Fibroblast of lung (primary cell): ENCODE measurements around the gene IL13RA1. TPM values are rescaled to one million over a fixed set of nuclear protein-coding genes. Genes with fewer than 3 reads are reported as not detected.

Source experiments
- DNase-seq, 2 donors: peaks; one replicate each; pipeline versions ENCODE4 v3.0.0 to v3.0.0-alpha.2; 2010; ENCODE audit warnings: low read depth in 2 of 2
- H2AFZ ChIP-seq: 2 replicates; pipeline ENCODE4 v1.5.1; 2012; ENCODE audit warnings: low read length, control low read depth, inconsistent platforms
- H3K27ac ChIP-seq: 2 replicates; pipeline ENCODE4 v1.5.1; 2011; ENCODE audit warnings: low read length, control low read depth; ENCODE audit not compliant: insufficient read depth
- H3K27me3 ChIP-seq: 2 replicates; pipeline ENCODE4 v1.5.1; 2011; ENCODE audit warnings: mild to moderate bottlenecking, low read length; ENCODE audit not compliant: control insufficient read depth, insufficient read depth
- H3K36me3 ChIP-seq: 2 replicates; pipeline ENCODE4 v1.5.1; 2011; ENCODE audit warnings: low read length; ENCODE audit not compliant: control insufficient read depth, insufficient read depth
- H3K4me1 ChIP-seq: 2 replicates; pipeline ENCODE4 v1.5.1; 2011; ENCODE audit warnings: low read length; ENCODE audit not compliant: control insufficient read depth, insufficient read depth; ENCODE audit errors: extremely low read depth
- H3K4me2 ChIP-seq: 2 replicates; pipeline ENCODE4 v1.5.1; 2011; ENCODE audit warnings: low read length, control low read depth; ENCODE audit not compliant: insufficient read depth; ENCODE audit errors: extremely low read depth
- H3K4me3 ChIP-seq, 4 experiments: fragments of 200-600 bp in 1 of 4; sonication (generic) in 1 of 4; replicated peaks in 1 of 4; 2 replicates each; pipeline ENCODE4 v1.5.1; 2011 to 2016; ENCODE audit warnings: low read length in 4 of 4, low read depth in 3 of 4, mild to moderate bottlenecking in 3 of 4, control low read depth in 2 of 4, inconsistent platforms in 1 of 4, mixed read lengths in 1 of 4; ENCODE audit not compliant: insufficient read depth in 1 of 4; ENCODE audit errors: control extremely low read depth in 1 of 4
- H3K79me2 ChIP-seq: 2 replicates; pipeline ENCODE4 v1.5.1; 2012; ENCODE audit warnings: mild to moderate bottlenecking, low read length, inconsistent platforms; ENCODE audit not compliant: control insufficient read depth, insufficient read depth
- H3K9ac ChIP-seq: 2 replicates; pipeline ENCODE4 v1.5.1; 2011; ENCODE audit warnings: mild to moderate bottlenecking, low read length, control low read depth; ENCODE audit not compliant: insufficient read depth
- H3K9me3 ChIP-seq: 2 replicates; pipeline ENCODE4 v1.5.1; 2012; ENCODE audit warnings: low read depth, low read length; ENCODE audit not compliant: control insufficient read depth, insufficient read depth
- H4K20me1 ChIP-seq: 2 replicates; pipeline ENCODE4 v1.5.1; 2011; ENCODE audit warnings: low read length; ENCODE audit not compliant: control insufficient read depth, insufficient read depth; ENCODE audit errors: extremely low read depth
- EZH2 ChIP-seq: IDR thresholded peaks from 2 replicates; pipeline ENCODE4 v1.5.1; 2012; ENCODE audit warnings: low read length, control low read depth, mild to moderate bottlenecking; ENCODE audit errors: missing control alignments
- polyA plus RNA-seq, 2 donors: library from polyadenylated mRNA; depleted of rRNA in 1 of 2; stranded (reverse) in 1 of 2; unstranded in 1 of 2; fragments of >200 nt; gene quantifications; 2 replicates each; pipeline ENCODE4 v1.2.1, GENCODE V29; 2011 to 2012; ENCODE audit warnings: missing spikeins in 1 of 2
- total RNA-seq: library from RNA; depleted of rRNA; stranded (reverse); fragments of >200 nt; gene quantifications from 2 replicates; pipeline ENCODE4 v1.2.1, GENCODE V29; 2014
- TF ChIP-seq, protein P1 (sequence below), 2 donors: IDR thresholded peaks in 1 of 2; conservative IDR thresholded peaks in 1 of 2; 1 replicate in 1 of 2; 2 replicates in 1 of 2; pipeline ENCODE4 v1.5.1; 2011 to 2012; ENCODE audit warnings: low read length in 2 of 2, control low read depth in 1 of 2, inconsistent platforms in 1 of 2, low read depth in 1 of 2, mild to moderate bottlenecking in 1 of 2

IL13RA1 gene
- total and polyA plus RNA-seq, 2 donors (not counting 1 experiment from before 2014, with no cell fraction given) = 67.4 to 104 TPM

GRCh38 chrX:118726396-118726795 is 1.0 kb upstream of the IL13RA1 start:
- Histone ChIP-seq H3K27me3 (no peaks in the 10 kb centered on the region), H3K4me3 (no peak overlapping the region), H3K36me3 (no peaks in the 10 kb centered on the region), H3K9ac (no peak overlapping the region), H4K20me1 (no peaks in the 10 kb centered on the region), H2AFZ (no peak overlapping the region), H3K4me2 (peak overlapping the region; percentile 8), H3K4me1 (peaks cover 13% of the 10 kb centered on the region), H3K27ac (no peak overlapping the region), H3K79me2 (peaks cover 6% of the 10 kb centered on the region), H3K9me3 (no peaks in the 10 kb centered on the region)
- no peak for TF ChIP-seq EZH2
- TF ChIP-seq, protein P1, sequence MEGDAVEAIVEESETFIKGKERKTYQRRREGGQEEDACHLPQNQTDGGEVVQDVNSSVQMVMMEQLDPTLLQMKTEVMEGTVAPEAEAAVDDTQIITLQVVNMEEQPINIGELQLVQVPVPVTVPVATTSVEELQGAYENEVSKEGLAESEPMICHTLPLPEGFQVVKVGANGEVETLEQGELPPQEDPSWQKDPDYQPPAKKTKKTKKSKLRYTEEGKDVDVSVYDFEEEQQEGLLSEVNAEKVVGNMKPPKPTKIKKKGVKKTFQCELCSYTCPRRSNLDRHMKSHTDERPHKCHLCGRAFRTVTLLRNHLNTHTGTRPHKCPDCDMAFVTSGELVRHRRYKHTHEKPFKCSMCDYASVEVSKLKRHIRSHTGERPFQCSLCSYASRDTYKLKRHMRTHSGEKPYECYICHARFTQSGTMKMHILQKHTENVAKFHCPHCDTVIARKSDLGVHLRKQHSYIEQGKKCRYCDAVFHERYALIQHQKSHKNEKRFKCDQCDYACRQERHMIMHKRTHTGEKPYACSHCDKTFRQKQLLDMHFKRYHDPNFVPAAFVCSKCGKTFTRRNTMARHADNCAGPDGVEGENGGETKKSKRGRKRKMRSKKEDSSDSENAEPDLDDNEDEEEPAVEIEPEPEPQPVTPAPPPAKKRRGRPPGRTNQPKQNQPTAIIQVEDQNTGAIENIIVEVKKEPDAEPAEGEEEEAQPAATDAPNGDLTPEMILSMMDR (conservative IDR thresholded peaks at IDR 0.05 in 1 of 2, IDR thresholded peaks at IDR 0.05 in 1 of 2; ENCODE audit: low read depth in 1 of 2, low read length in 2 of 2) = no peak
- no peak for DNase-seq

GRCh38 chrX:118727686-118728339 is 407 bp downstream of the IL13RA1 start:
- H4K20me1 ChIP-seq = no peaks in the 10 kb centered on the region
- no peaks in the 10 kb centered on the region for H3K9me3 ChIP-seq
- no peaks in the 10 kb centered on the region for H3K27me3 ChIP-seq
- peak overlapping the region; percentile 74 for H3K9ac ChIP-seq
- H3K36me3 ChIP-seq = no peaks in the 10 kb centered on the region
- peak overlapping the region; percentile 78 for H3K4me2 ChIP-seq
- peaks cover 13% of the 10 kb centered on the region for H3K4me1 ChIP-seq
- peak; percentile 21 to 36 for DNase-seq
- TF ChIP-seq, protein P1 (conservative IDR thresholded peaks at IDR 0.05 in 1 of 2, IDR thresholded peaks at IDR 0.05 in 1 of 2; ENCODE audit: low read depth in 1 of 2, low read length in 2 of 2) = no peak
- no peak for TF ChIP-seq EZH2
- H3K4me3 ChIP-seq = peak overlapping the region; percentile 37 to 69 (median 63)
- no peak overlapping the region for H2AFZ ChIP-seq
- H3K79me2 ChIP-seq = peaks cover 6% of the 10 kb centered on the region
- peak overlapping the region; percentile 80 for H3K27ac ChIP-seq

DNA sequence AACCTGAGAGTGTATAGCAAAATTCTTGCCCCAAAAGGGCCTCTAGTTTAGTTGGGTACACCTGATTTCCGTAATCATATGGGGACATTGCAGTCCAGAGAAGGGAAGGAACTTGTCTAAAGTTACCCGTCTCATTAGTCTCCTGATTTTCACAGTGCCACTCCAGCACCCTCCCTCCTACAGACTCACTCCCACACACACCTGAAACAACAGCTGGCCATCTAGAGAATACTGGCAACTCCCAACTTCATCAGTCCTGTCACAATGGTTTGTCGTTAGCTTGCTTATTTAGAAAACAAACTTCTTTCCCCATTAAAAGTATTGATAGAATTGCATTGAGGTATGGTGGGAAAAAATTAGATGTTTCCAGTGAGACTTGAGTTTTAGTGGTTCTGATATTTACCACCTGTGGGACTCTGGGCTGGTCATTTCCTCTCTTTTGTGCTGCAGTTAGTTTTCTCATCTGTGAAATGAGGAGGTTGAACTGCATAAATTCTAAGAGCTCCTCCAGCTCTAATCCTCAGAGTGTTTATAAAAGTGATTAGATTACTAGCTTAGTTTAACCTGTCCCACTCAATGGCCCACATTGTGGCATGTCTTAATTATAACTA is 1.7 kb downstream of the IL13RA1 start:
- H3K4me3 ChIP-seq = peak overlapping the region in 2 of 4 experiments; percentile 67 to 69
- DNase-seq = no peak
- H3K27ac ChIP-seq = no peak overlapping the region
- no peaks in the 10 kb centered on the region for H4K20me1 ChIP-seq
- no peaks in the 10 kb centered on the region for H3K9me3 ChIP-seq
- no peaks in the 10 kb centered on the region for H3K36me3 ChIP-seq
- H3K9ac ChIP-seq = no peak overlapping the region
- H3K27me3 ChIP-seq = no peaks in the 10 kb centered on the region
- peaks cover 8% of the 10 kb centered on the region for H3K79me2 ChIP-seq
- H2AFZ ChIP-seq = no peak overlapping the region
- TF ChIP-seq EZH2 = no peak
- TF ChIP-seq, protein P1 (conservative IDR thresholded peaks at IDR 0.05 in 1 of 2, IDR thresholded peaks at IDR 0.05 in 1 of 2; ENCODE audit: low read depth in 1 of 2, low read length in 2 of 2) = no peak
- H3K4me2 ChIP-seq = peak overlapping the region; percentile 8
- peaks cover 13% of the 10 kb centered on the region for H3K4me1 ChIP-seq
